SU-DHL-6 (cell line): ENCODE data around the gene SLC39A6.

Experiments
- H2AFZ ChIP-seq: fragments of 200-600 bp; sonication (generic); 2 replicates; pipeline ENCODE4 v1.6.1; 2014; ENCODE audit warnings: low read depth, mild to moderate bottlenecking, moderate library complexity, mixed read lengths, antibody characterized with exemption, low read length; ENCODE audit not compliant: severe bottlenecking
- H3F3A ChIP-seq: fragments of 200-600 bp; shearing (Covaris generic); 2 replicates; pipeline ENCODE4 v1.6.0; 2016; ENCODE audit warnings: antibody characterized with exemption, mild to moderate bottlenecking; ENCODE audit not compliant: insufficient read depth
- H3K27ac ChIP-seq: fragments of 200-600 bp; sonication (generic); 2 replicates; pipeline ENCODE4 v1.5.1; 2016; ENCODE audit warnings: low read depth, mild to moderate bottlenecking, low read length, moderate library complexity, mixed read lengths
- H3K27me3 ChIP-seq: fragments of 200-600 bp; sonication (generic), shearing (Covaris generic); 2 replicates; pipeline ENCODE4 v1.6.0; 2014; ENCODE audit warnings: mild to moderate bottlenecking, low read length
- H3K36me3 ChIP-seq: fragments of 200-600 bp; sonication (generic); 2 replicates; pipeline ENCODE4 v1.6.1; 2014; ENCODE audit warnings: mild to moderate bottlenecking, low read length, mixed read lengths
- H3K4me2 ChIP-seq: fragments of 300-600, 200-600 bp; shearing (Covaris generic), sonication (generic); 2 replicates; pipeline ENCODE4 v1.6.0; 2014; ENCODE audit warnings: low read length, low read depth, mild to moderate bottlenecking; ENCODE audit not compliant: poor library complexity, severe bottlenecking
- H3K4me3 ChIP-seq: fragments of 200-600 bp; sonication (generic); 2 replicates; pipeline ENCODE4 v1.5.1; 2014; ENCODE audit warnings: antibody characterized with exemption, low read length, mild to moderate bottlenecking, mixed read lengths; ENCODE audit not compliant: insufficient read depth, poor library complexity, severe bottlenecking
- H3K79me2 ChIP-seq: fragments of 200-600 bp; sonication (generic); 2 replicates; pipeline ENCODE4 v1.6.1; 2014; ENCODE audit warnings: mild to moderate bottlenecking, low read length, moderate library complexity; ENCODE audit not compliant: insufficient read depth
- H3K9ac ChIP-seq: fragments of 200-600 bp; sonication (generic); 2 replicates; pipeline ENCODE4 v1.7.0; 2014; ENCODE audit warnings: mild to moderate bottlenecking, low read length
- H3K9me2 ChIP-seq: fragments of 200-600 bp; sonication (generic); replicated peaks from 2 replicates; pipeline ENCODE4 v1.6.1; 2014; ENCODE audit warnings: low read length; ENCODE audit not compliant: insufficient read depth
- H3K9me3 ChIP-seq: fragments of 200-600 bp; sonication (generic); 2 replicates; pipeline ENCODE4 v1.6.1; 2014; ENCODE audit warnings: low read length, mixed read lengths; ENCODE audit not compliant: insufficient read depth
- H4K20me1 ChIP-seq: fragments of 200-600 bp; sonication (generic); 2 replicates; pipeline ENCODE4 v1.6.1; 2014; ENCODE audit warnings: low read depth, mild to moderate bottlenecking, antibody characterized with exemption, low read length, moderate library complexity, mixed read lengths
- EZH2phosphoT487 ChIP-seq: fragments of 200-600 bp; sonication (generic), shearing (Covaris generic); conservative IDR thresholded peaks from 2 replicates; pipeline ENCODE4 v1.6.1; 2018; ENCODE audit warnings: mild to moderate bottlenecking, antibody characterized with exemption, low read length, moderate library complexity, mixed read lengths
- TF ChIP-seq, protein P1 (sequence below): fragments of 200-600 bp; sonication (generic); IDR thresholded peaks from one replicate; pipeline ENCODE4 v1.5.1; 2017; ENCODE audit warnings: antibody characterized with exemption, mild to moderate bottlenecking, low read length, moderate library complexity; ENCODE audit not compliant: insufficient read depth, poor library complexity, severe bottlenecking

The SLC39A6 gene

DNA sequence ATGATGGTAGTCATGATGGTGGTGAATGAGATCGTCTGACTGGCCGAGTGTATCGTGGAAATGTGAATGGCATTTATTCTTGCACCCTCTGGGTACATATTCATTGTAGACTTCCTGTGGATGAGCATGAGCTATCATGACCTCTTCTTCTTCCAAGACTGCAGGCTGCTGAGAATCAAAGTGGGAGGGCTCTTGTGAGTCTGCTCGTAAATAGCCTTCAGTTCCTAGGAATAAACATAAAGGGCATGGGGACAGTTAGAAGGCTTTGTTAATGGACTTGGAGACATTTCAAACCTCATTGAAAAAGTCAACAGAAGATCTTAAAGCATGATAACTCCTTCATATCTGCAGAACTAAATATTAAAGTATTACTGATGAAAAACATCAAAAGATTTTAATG is 14.9 kb downstream of the SLC39A6 start:
- no peaks in the 10 kb centered on the region for H4K20me1 ChIP-seq
- no peak overlapping the region for H3K9ac ChIP-seq
- H2AFZ ChIP-seq = no peak overlapping the region
- H3K27ac ChIP-seq = no peak overlapping the region
- H3K9me2 ChIP-seq = no peaks in the 10 kb centered on the region
- H3K9me3 ChIP-seq = no peaks in the 10 kb centered on the region
- H3K36me3 ChIP-seq = peaks cover 35% of the 10 kb centered on the region
- no peak overlapping the region for H3K4me2 ChIP-seq
- no peaks in the 10 kb centered on the region for H3F3A ChIP-seq
- no peaks in the 10 kb centered on the region for H3K79me2 ChIP-seq
- H3K4me3 ChIP-seq = no peak overlapping the region
- TF ChIP-seq, protein P1, sequence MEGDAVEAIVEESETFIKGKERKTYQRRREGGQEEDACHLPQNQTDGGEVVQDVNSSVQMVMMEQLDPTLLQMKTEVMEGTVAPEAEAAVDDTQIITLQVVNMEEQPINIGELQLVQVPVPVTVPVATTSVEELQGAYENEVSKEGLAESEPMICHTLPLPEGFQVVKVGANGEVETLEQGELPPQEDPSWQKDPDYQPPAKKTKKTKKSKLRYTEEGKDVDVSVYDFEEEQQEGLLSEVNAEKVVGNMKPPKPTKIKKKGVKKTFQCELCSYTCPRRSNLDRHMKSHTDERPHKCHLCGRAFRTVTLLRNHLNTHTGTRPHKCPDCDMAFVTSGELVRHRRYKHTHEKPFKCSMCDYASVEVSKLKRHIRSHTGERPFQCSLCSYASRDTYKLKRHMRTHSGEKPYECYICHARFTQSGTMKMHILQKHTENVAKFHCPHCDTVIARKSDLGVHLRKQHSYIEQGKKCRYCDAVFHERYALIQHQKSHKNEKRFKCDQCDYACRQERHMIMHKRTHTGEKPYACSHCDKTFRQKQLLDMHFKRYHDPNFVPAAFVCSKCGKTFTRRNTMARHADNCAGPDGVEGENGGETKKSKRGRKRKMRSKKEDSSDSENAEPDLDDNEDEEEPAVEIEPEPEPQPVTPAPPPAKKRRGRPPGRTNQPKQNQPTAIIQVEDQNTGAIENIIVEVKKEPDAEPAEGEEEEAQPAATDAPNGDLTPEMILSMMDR = no peak
- no peak for TF ChIP-seq EZH2phosphoT487
- H3K27me3 ChIP-seq = no peaks in the 10 kb centered on the region

DNA sequence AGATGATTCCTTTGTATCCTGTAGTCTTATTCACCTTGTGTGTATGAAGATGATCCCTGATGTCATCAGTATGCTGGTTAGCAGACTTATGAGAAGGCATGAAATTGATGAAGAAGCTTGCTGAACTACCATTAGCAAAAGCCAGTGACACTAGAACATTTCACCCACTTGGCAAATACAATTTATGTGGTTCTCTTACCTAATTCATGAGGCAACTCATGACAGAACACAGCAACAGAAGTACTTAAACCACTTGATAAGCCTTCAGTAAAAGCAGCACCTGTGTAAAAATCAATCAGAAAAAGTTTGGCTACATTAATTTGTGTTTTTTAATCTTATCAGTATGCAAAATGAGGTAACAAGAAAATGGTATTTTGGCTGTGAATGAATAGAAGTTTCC is 16.8 kb downstream of the SLC39A6 start:
- H3K4me2 ChIP-seq = no peak overlapping the region
- H3K4me3 ChIP-seq = no peak overlapping the region
- H3K9me2 ChIP-seq = no peaks in the 10 kb centered on the region
- H2AFZ ChIP-seq = no peak overlapping the region
- no peaks in the 10 kb centered on the region for H3K9me3 ChIP-seq
- H3K36me3 ChIP-seq = peaks cover 41% of the 10 kb centered on the region
- H3K79me2 ChIP-seq = no peaks in the 10 kb centered on the region
- TF ChIP-seq EZH2phosphoT487 = no peak
- TF ChIP-seq, protein P1 = no peak
- H3K27ac ChIP-seq = no peak overlapping the region
- no peak overlapping the region for H3K9ac ChIP-seq
- H4K20me1 ChIP-seq = no peaks in the 10 kb centered on the region
- no peaks in the 10 kb centered on the region; the same call in 1 of the 2 replicates for H3F3A ChIP-seq
- no peaks in the 10 kb centered on the region for H3K27me3 ChIP-seq

DNA sequence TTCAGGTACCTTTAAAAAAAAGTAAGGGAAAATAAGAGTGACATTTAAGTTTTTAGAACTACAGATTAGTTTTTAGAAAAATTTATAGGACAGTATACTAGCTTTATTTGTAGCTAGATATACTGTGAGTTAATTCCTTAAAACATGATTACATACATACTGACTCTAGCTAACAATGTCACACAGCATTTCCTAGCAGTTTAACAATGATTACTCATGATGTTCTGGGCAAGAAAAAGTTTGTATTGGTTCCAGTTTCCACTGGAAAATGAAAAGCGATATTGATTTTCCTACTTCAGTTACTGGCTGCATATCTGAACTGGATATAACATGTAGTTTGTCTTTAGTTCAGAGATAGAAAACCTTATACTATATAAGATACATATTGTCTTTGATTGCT is 19.4 kb downstream of the SLC39A6 start:
- no peak for TF ChIP-seq EZH2phosphoT487
- TF ChIP-seq, protein P1 = no peak
- peaks cover 41% of the 10 kb centered on the region for H3K36me3 ChIP-seq

DNA sequence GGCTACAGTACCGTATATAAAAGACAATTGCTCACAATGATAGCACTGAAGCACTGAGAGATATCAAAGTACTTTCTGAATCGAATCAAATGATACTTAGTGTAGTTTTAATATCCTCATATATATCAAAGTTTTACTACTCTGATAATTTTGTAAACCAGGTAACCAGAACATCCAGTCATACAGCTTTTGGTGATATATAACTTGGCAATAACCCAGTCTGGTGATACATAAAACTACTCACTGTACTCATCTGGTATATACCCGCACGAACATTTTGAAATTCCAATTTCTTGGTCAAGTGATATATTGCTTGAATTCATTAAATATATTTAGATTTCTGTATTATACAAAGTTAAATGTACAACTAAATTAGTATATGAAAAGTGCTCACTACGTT is 20.5 kb downstream of the SLC39A6 start:
- no peaks in the 10 kb centered on the region for H3K9me2 ChIP-seq
- no peak overlapping the region for H3K4me2 ChIP-seq
- no peak overlapping the region for H3K27ac ChIP-seq
- H3K79me2 ChIP-seq = no peaks in the 10 kb centered on the region
- H4K20me1 ChIP-seq = no peaks in the 10 kb centered on the region
- no peak overlapping the region for H2AFZ ChIP-seq
- H3K9ac ChIP-seq = no peak overlapping the region
- TF ChIP-seq EZH2phosphoT487 = no peak
- TF ChIP-seq, protein P1 = no peak
- H3K36me3 ChIP-seq = peaks cover 32% of the 10 kb centered on the region
- H3K9me3 ChIP-seq = no peaks in the 10 kb centered on the region
- H3F3A ChIP-seq = no peaks in the 10 kb centered on the region; the same call in 1 of the 2 replicates
- H3K27me3 ChIP-seq = no peaks in the 10 kb centered on the region
- H3K4me3 ChIP-seq = no peak overlapping the region

More for the DNA sequence above, 19.4 kb downstream of the SLC39A6 start:
- Histone ChIP-seq H3K9me2 (no peaks in the 10 kb centered on the region), H3K9ac (no peak overlapping the region), H3K79me2 (no peaks in the 10 kb centered on the region), H3K27me3 (no peaks in the 10 kb centered on the region), H3F3A (no peaks in the 10 kb centered on the region; the same call in 1 of the 2 replicates), H3K4me2 (no peak overlapping the region), H3K4me3 (no peak overlapping the region), H3K9me3 (no peaks in the 10 kb centered on the region), H2AFZ (no peak overlapping the region), H3K27ac (no peak overlapping the region), H4K20me1 (no peaks in the 10 kb centered on the region)
